PC-9 (cell line): ENCODE measurements around the gene ATRNL1.

Source experiments
- CTCF ChIP-seq: fragments of 200-600 bp; sonication (generic); conservative IDR thresholded peaks from 2 replicates; pipeline ENCODE4 v1.6.1; 2017; ENCODE audit warnings: mixed run types, antibody characterized with exemption, mild to moderate bottlenecking, moderate library complexity
- EZH2 ChIP-seq: fragments of 200-600 bp; sonication (generic); IDR thresholded peaks from 2 replicates; pipeline ENCODE4 v1.8.0; 2017; ENCODE audit warnings: antibody characterized with exemption, low read depth

GRCh38 chr10:115094416-115095140 is 1.4 kb downstream of the ATRNL1 start:
- TF ChIP-seq CTCF = no peak
- TF ChIP-seq EZH2 = no peak
